Endodermal cell (in vitro differentiated cells): ENCODE results near the gene RAVER2. TPM values are rescaled to one million over a fixed set of nuclear protein-coding genes. Genes with fewer than 3 reads are reported as not detected.

Experiments used
- DNase-seq: peaks from one replicate; pipeline ENCODE4 v3.0.0-alpha.2; 2017
- H3K27ac ChIP-seq: 2 replicates; pipeline ENCODE4 v1.5.1; 2013; ENCODE audit warnings: mild to moderate bottlenecking, low read depth, low read length, moderate library complexity
- H3K27me3 ChIP-seq: 2 replicates; pipeline ENCODE4 v1.6.1; 2013; ENCODE audit warnings: mild to moderate bottlenecking, low read length, moderate library complexity; ENCODE audit not compliant: insufficient read depth, control insufficient read depth, poor library complexity, severe bottlenecking
- H3K36me3 ChIP-seq: 2 replicates; pipeline ENCODE4 v1.7.0; 2013; ENCODE audit warnings: mild to moderate bottlenecking, low read length, moderate library complexity; ENCODE audit not compliant: control insufficient read depth, insufficient read depth
- H3K4me1 ChIP-seq: one replicate; pipeline ENCODE4 v1.7.0; 2013; ENCODE audit warnings: low read length; ENCODE audit not compliant: control insufficient read depth, insufficient read depth
- H3K4me3 ChIP-seq: 2 replicates; pipeline ENCODE4 v1.5.1; 2013; ENCODE audit warnings: mild to moderate bottlenecking, low read length, moderate library complexity
- H3K9ac ChIP-seq: 2 replicates; pipeline ENCODE4 v1.6.1; 2013; ENCODE audit warnings: mild to moderate bottlenecking, low read length, moderate library complexity; ENCODE audit not compliant: poor library complexity, severe bottlenecking; ENCODE audit errors: extremely low read depth
- H3K9me3 ChIP-seq: 2 replicates; pipeline ENCODE4 v1.6.1; 2013; ENCODE audit warnings: mild to moderate bottlenecking, low read length, moderate library complexity; ENCODE audit not compliant: control insufficient read depth
- H3K27ac Mint-ChIP-seq: 2 replicates; pipeline ENCODE4 v1.8.0; 2020; ENCODE audit warnings: mixed read lengths
- H3K27me3 Mint-ChIP-seq: 2 replicates; pipeline ENCODE4 v1.8.0; 2021; ENCODE audit warnings: mild to moderate bottlenecking, mixed read lengths; ENCODE audit not compliant: insufficient read depth
- H3K36me3 Mint-ChIP-seq: 2 replicates; pipeline ENCODE4 v1.8.0; 2020; ENCODE audit warnings: low read depth, mixed read lengths
- H3K4me1 Mint-ChIP-seq: 2 replicates; pipeline ENCODE4 v1.8.0; 2020; ENCODE audit warnings: mixed read lengths
- H3K4me3 Mint-ChIP-seq: 2 replicates; pipeline ENCODE4 v1.8.0; 2020; ENCODE audit warnings: mild to moderate bottlenecking, moderate library complexity, mixed read lengths
- H3K9me3 Mint-ChIP-seq: 2 replicates; pipeline ENCODE4 v1.8.0; 2020; ENCODE audit warnings: mild to moderate bottlenecking, mixed read lengths
- WGBS, 2 experiments: methylation state at CpG; one replicate each; pipeline versions ENCODE4 v1.1.5 to v1.1.7; 2013; ENCODE audit warnings: missing lambda C conversion rate in 2 of 2, mixed read lengths in 1 of 2; ENCODE audit not compliant: insufficient coverage in 1 of 2, insufficient read length in 1 of 2; 5-methylcytosine and 5-hydroxymethylcytosine counted together
- total RNA-seq, 2 donors: library from RNA; stranded (reverse); fragmentation: NEBNext Ultra II Directional in 1 of 2; extraction: Animal tissue kit (Norgen Biotek cat#: 25700) in 1 of 2; gene quantifications; 2 replicates in 1 of 2; 3 replicates in 1 of 2; pipeline ENCODE4 v1.2.1, GENCODE V29; 2021
- TF ChIP-seq, protein P1 (sequence below): fragments of 200-600 bp; sonication (generic); conservative IDR thresholded peaks from 2 replicates; pipeline ENCODE4 v1.5.0; 2021; ENCODE audit warnings: antibody characterized with exemption, mild to moderate bottlenecking

Gene RAVER2
- total RNA-seq, 2 donors from 2014 or later: 20.3 to 21.8 TPM

DNA sequence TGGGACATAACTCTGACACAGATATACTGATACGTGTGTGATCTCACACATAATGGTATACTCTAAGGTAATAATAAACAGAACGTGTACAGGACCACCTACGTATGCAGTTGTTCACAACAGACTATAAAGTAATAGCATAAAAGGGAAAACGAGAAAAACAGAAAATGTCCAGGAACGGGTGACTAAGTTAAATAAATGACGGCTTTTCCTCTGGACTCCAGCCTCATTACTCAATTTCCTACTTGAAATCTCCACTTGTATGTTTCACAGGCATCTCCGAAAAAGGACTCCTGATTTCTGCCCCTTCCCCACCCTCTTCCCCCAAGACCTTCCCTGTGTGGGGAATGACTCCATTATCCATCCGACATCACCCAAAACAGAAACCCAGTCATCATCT is 126.4 kb downstream of the RAVER2 start:
- H3K4me1 Mint-ChIP-seq: no peaks in the 10 kb centered on the region
- H3K27me3 Mint-ChIP-seq: no peaks in the 10 kb centered on the region
- TF ChIP-seq, protein P1, sequence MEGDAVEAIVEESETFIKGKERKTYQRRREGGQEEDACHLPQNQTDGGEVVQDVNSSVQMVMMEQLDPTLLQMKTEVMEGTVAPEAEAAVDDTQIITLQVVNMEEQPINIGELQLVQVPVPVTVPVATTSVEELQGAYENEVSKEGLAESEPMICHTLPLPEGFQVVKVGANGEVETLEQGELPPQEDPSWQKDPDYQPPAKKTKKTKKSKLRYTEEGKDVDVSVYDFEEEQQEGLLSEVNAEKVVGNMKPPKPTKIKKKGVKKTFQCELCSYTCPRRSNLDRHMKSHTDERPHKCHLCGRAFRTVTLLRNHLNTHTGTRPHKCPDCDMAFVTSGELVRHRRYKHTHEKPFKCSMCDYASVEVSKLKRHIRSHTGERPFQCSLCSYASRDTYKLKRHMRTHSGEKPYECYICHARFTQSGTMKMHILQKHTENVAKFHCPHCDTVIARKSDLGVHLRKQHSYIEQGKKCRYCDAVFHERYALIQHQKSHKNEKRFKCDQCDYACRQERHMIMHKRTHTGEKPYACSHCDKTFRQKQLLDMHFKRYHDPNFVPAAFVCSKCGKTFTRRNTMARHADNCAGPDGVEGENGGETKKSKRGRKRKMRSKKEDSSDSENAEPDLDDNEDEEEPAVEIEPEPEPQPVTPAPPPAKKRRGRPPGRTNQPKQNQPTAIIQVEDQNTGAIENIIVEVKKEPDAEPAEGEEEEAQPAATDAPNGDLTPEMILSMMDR: no peak

DNA sequence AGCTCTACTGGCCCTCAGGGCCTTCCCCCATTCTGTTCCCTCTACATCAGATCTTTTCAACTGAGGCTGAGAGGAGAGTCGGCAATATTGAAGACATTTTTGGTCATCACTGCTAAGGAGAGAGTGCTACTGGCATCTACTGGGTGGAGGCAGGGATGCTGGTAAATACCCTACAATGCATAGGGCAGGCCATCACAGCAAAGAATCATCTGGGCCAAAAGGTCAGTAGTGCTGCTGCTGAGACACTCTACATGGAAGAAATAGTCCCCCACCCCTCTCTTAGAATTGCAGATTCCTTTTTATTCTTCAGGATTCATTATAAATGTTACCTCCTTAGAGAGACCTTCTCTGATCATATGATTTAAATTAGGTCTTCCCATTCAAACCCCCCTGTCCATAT is 127.2 kb downstream of the RAVER2 start:
- TF ChIP-seq, protein P1: no peak
- H3K27me3 Mint-ChIP-seq: no peaks in the 10 kb centered on the region
- no peak overlapping the region for H3K4me3 Mint-ChIP-seq
- H3K4me1 Mint-ChIP-seq: peaks cover 3% of the 10 kb centered on the region
- H3K4me1 ChIP-seq: no peaks in the 10 kb centered on the region
- DNase-seq: no peak
- no peaks in the 10 kb centered on the region for H3K9me3 Mint-ChIP-seq
- WGBS, 2 experiments: 89 to 100% methylated on average over 1 of the region's 1 CpG
- no peak overlapping the region for H3K4me3 ChIP-seq
- H3K27ac Mint-ChIP-seq: no peak overlapping the region
- no peaks in the 10 kb centered on the region for H3K9me3 ChIP-seq
- no peak overlapping the region for H3K27ac ChIP-seq
- H3K36me3 Mint-ChIP-seq: peaks cover 48% of the 10 kb centered on the region
- H3K36me3 ChIP-seq: peaks cover 16% of the 10 kb centered on the region
- no peak overlapping the region for H3K9ac ChIP-seq
- no peaks in the 10 kb centered on the region for H3K27me3 ChIP-seq

More for the DNA sequence above, 126.4 kb downstream of the RAVER2 start:
- no peaks in the 10 kb centered on the region for H3K9me3 ChIP-seq
- Mint-ChIP-seq H3K27ac (no peak overlapping the region), H3K36me3 (peaks cover 53% of the 10 kb centered on the region), H3K9me3 (no peaks in the 10 kb centered on the region), H3K4me3 (no peak overlapping the region)
- no peak overlapping the region for H3K27ac ChIP-seq
- no peak overlapping the region for H3K9ac ChIP-seq
- peaks cover 21% of the 10 kb centered on the region for H3K36me3 ChIP-seq
- H3K4me3 ChIP-seq: no peak overlapping the region
- no peaks in the 10 kb centered on the region for H3K4me1 ChIP-seq
- WGBS, 2 experiments: 91 to 98% methylated on average over 6 to 8 of the region's 8 CpGs
- H3K27me3 ChIP-seq: no peaks in the 10 kb centered on the region
- DNase-seq: no peak

DNA sequence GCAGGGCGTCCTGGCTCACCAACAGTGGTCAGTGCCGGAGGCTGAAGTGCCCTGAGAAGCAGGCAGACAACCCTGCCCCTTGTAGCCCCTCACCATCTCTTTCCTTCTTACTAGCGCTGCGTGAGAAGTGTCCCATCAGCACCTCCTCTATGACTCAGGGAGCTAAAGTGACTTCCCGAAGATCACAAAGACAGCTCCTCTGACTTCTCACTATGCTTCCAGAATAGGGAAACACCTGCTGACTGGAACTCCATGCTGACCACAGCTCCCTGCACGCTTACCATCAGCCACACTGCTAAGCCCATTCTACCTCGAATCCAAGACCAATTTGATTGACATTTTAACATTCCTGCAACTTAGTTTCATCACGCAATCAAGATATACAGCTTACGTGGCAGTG is 128.7 kb downstream of the RAVER2 start:
- no peaks in the 10 kb centered on the region for H3K27me3 ChIP-seq
- H3K27ac ChIP-seq: no peak overlapping the region
- H3K4me1 Mint-ChIP-seq: peaks cover 14% of the 10 kb centered on the region
- no peaks in the 10 kb centered on the region for H3K9me3 ChIP-seq
- H3K36me3 ChIP-seq: peaks cover 16% of the 10 kb centered on the region
- no peak overlapping the region for H3K4me3 ChIP-seq
- H3K27me3 Mint-ChIP-seq: no peaks in the 10 kb centered on the region
- no peak for DNase-seq
- H3K4me3 Mint-ChIP-seq: no peak overlapping the region
- H3K4me1 ChIP-seq: peaks cover 5% of the 10 kb centered on the region
- no peak overlapping the region for H3K27ac Mint-ChIP-seq
- TF ChIP-seq, protein P1: no peak
- 95 to 96% methylated on average over 6 to 9 of the region's 9 CpGs for WGBS, 2 experiments
- no peaks in the 10 kb centered on the region for H3K9me3 Mint-ChIP-seq
- H3K36me3 Mint-ChIP-seq: peaks cover 43% of the 10 kb centered on the region
- H3K9ac ChIP-seq: no peak overlapping the region
